K562 (cell line): Measurements from ENCODE around the gene BANK1. TPM values are rescaled to one million over a fixed set of nuclear protein-coding genes. Genes with fewer than 3 reads are reported as not detected.

Experiments
- ATAC-seq: fragments of 200-7000 bp; cut with Tn5 transposase; 3 replicates; pipeline ENCODE4 v1.9.1; 2020; ENCODE audit warnings: moderate library complexity
- BruUV-seq: library from RNA; stranded (reverse); fragments of 400-500 nt; replicated peaks from 2 replicates; lab custom pipeline; 2021; lab: Mats Ljungman, UMichigan
- CTCF ChIA-PET: fragments of 300-600 bp; formaldehyde crosslinking; extraction: SDS; loops from one replicate; lab custom pipeline; 2021; ENCODE audit warnings: low intra/inter-chr PET ratio; lab: Yijun Ruan, JAX
- POLR2A ChIA-PET: fragments of 300-600, 350-650 bp; sonication (Branson Sonifier 250); formaldehyde crosslinking; extraction: SDS; loops from one replicate; lab custom pipeline; 2021; ENCODE audit warnings: antibody characterized with exemption, inconsistent platforms; lab: Yijun Ruan, JAX
- DNase-seq, 4 experiments: peaks; one replicate each; pipeline versions ENCODE4 v3.0.0 to v3.0.0-alpha.2; 2011 to 2018; ENCODE audit warnings: low spot score in 3 of 4, mixed read lengths in 3 of 4; ENCODE audit errors: extremely low read depth in 1 of 4
- FAIRE-seq: peaks from 2 replicates; lab custom pipeline; 2011; peaks lifted over from hg19 to GRCh38; lab: Jason Lieb, UNC
- H2AFZ ChIP-seq: 2 replicates; pipeline ENCODE4 v1.6.0; 2011; ENCODE audit warnings: low read depth, low read length, control low read depth, inconsistent platforms
- H3K27ac ChIP-seq: fragments of 200-600 bp; 3 replicates; pipeline ENCODE4 v1.8.0; 2011; ENCODE audit warnings: low read depth, mild to moderate bottlenecking, control low read depth, inconsistent platforms, low read length, moderate library complexity, mixed read lengths; ENCODE audit errors: extremely low read depth
- H3K27me3 ChIP-seq, 2 experiments: fragments of 300-600 bp in 1 of 2; 2 replicates in 1 of 2; 3 replicates in 1 of 2; pipeline versions ENCODE4 v1.6.0 to v1.8.0; 2011; ENCODE audit warnings: inconsistent platforms in 2 of 2, low read length in 2 of 2, mild to moderate bottlenecking in 1 of 2, mixed read lengths in 1 of 2, moderate library complexity in 1 of 2; ENCODE audit not compliant: control insufficient read depth in 2 of 2, insufficient read depth in 2 of 2
- H3K36me3 ChIP-seq: fragments of 300-600 bp; 3 replicates; pipeline ENCODE4 v1.8.0; 2011; ENCODE audit warnings: mild to moderate bottlenecking, low read length, inconsistent platforms; ENCODE audit not compliant: control insufficient read depth, insufficient read depth
- H3K4me1 ChIP-seq, 2 experiments: fragments of 200-600 bp in 1 of 2; replicated peaks in 1 of 2; 2 replicates in 1 of 2; 3 replicates in 1 of 2; pipeline versions ENCODE4 v1.5.1 to v1.8.0; 2011; ENCODE audit warnings: inconsistent platforms in 2 of 2, low read length in 2 of 2, mild to moderate bottlenecking in 1 of 2, mixed read lengths in 1 of 2, moderate library complexity in 1 of 2; ENCODE audit not compliant: control insufficient read depth in 2 of 2, insufficient read depth in 2 of 2
- H3K4me2 ChIP-seq: 2 replicates; pipeline ENCODE4 v1.6.1; 2011; ENCODE audit warnings: low read length, control low read depth, inconsistent platforms, mixed read lengths; ENCODE audit not compliant: insufficient read depth
- H3K4me3 ChIP-seq: fragments of 200-600 bp; sonication (generic), shearing (Covaris generic); 2 replicates; pipeline ENCODE4 v1.5.1; 2016; ENCODE audit warnings: control low read depth, inconsistent platforms
- H3K79me2 ChIP-seq: fragments of 200-600 bp; 3 replicates; pipeline ENCODE4 v1.8.0; 2011; ENCODE audit warnings: low read length, inconsistent platforms; ENCODE audit not compliant: control insufficient read depth, insufficient read depth
- H3K9ac ChIP-seq, 2 experiments: 2 replicates each; pipeline versions ENCODE4 v1.6.0 to v1.6.1; 2011; ENCODE audit warnings: low read depth in 2 of 2, low read length in 2 of 2, control low read depth in 1 of 2, inconsistent platforms in 1 of 2, mild to moderate bottlenecking in 1 of 2, mixed read lengths in 1 of 2; ENCODE audit not compliant: insufficient read depth in 1 of 2
- H3K9me1 ChIP-seq: one replicate; pipeline ENCODE4 v1.6.0; 2011; ENCODE audit warnings: inconsistent platforms, mild to moderate bottlenecking, low read length, moderate library complexity; ENCODE audit not compliant: control insufficient read depth, insufficient read depth
- H3K9me3 ChIP-seq: replicated peaks from 2 replicates; pipeline ENCODE4 v1.5.1; 2011; ENCODE audit warnings: low read depth, low read length, inconsistent platforms; ENCODE audit not compliant: control insufficient read depth, insufficient read depth
- H4K20me1 ChIP-seq: replicated peaks from 2 replicates; pipeline ENCODE4 v1.6.1; 2011; ENCODE audit warnings: low read length, inconsistent platforms, mixed read lengths; ENCODE audit not compliant: control insufficient read depth, insufficient read depth
- ARID2 ChIP-seq: fragments of 450-650 bp; IDR thresholded peaks from 2 replicates; pipeline ENCODE4 v1.6.1; 2017; ENCODE audit warnings: antibody characterized with exemption, mild to moderate bottlenecking
- CHCHD3 ChIP-seq: fragments of 250-450 bp; sonication (Bioruptor Pico); IDR thresholded peaks from 2 replicates; pipeline ENCODE4 v2.1.2; 2022; ENCODE audit warnings: mild to moderate bottlenecking
- DLX4 ChIP-seq: fragments of 250-450 bp; sonication (Bioruptor Pico); IDR thresholded peaks from 2 replicates; pipeline ENCODE4 v1.6.1; 2021; ENCODE audit warnings: mild to moderate bottlenecking
- FOXJ2 ChIP-seq: fragments of 200-800 bp; sonication (Bioruptor generic); IDR thresholded peaks from 2 replicates; pipeline ENCODE4 v1.6.1; 2016; ENCODE audit warnings: missing genetic modification characterization, missing compliant biosample characterization
- MYC ChIP-seq, 2 experiments: fragments of 250-450 bp in 1 of 2; sonication (Bioruptor Pico) in 1 of 2; IDR thresholded peaks; 2 replicates each; pipeline versions ENCODE4 v1.5.1 to v1.6.1; 2012 to 2021; ENCODE audit warnings: low read depth in 2 of 2, borderline replicate concordance in 1 of 2, improper control_type of control experiment in 1 of 2, low read length in 1 of 2, mild to moderate bottlenecking in 1 of 2, moderate library complexity in 1 of 2
- NR4A1 ChIP-seq, 2 experiments: fragments of 250-450 bp in 1 of 2; fragments of 450-650 bp in 1 of 2; sonication (Bioruptor Pico) in 1 of 2; IDR thresholded peaks; 2 replicates each; pipeline versions ENCODE4 v1.4.0 to v1.6.1; 2016 to 2020; ENCODE audit warnings: mild to moderate bottlenecking in 2 of 2, missing compliant biosample characterization in 1 of 2, missing genetic modification characterization in 1 of 2, moderate library complexity in 1 of 2
- PCBP1 ChIP-seq: fragments of 200-400 bp; formaldehyde crosslinking; IDR thresholded peaks from 2 replicates; pipeline ENCODE4 v1.6.1; 2018; ENCODE audit warnings: mild to moderate bottlenecking, low read depth, low read length; ENCODE audit not compliant: poor library complexity, severe bottlenecking
- PHB2 ChIP-seq: fragments of 450-650 bp; IDR thresholded peaks from 2 replicates; pipeline ENCODE4 v1.6.1; 2017; ENCODE audit warnings: low read depth
- PML ChIP-seq: IDR thresholded peaks from 2 replicates; pipeline ENCODE4 v1.6.1; 2012; ENCODE audit warnings: low read length, inconsistent platforms
- PTTG1 ChIP-seq: fragments of 450-650 bp; IDR thresholded peaks from 2 replicates; pipeline ENCODE4 v1.6.1; 2016; ENCODE audit warnings: low read depth, mild to moderate bottlenecking, missing genetic modification characterization, missing compliant biosample characterization
- RCOR1 ChIP-seq, 2 experiments: IDR thresholded peaks; 2 replicates each; pipeline ENCODE4 v1.6.1; 2012; ENCODE audit warnings: low read depth in 2 of 2, low read length in 2 of 2, borderline replicate concordance in 1 of 2, improper control_type of control experiment in 1 of 2
- SIRT6 ChIP-seq: IDR thresholded peaks from one replicate; pipeline ENCODE4 v1.6.1; 2012; ENCODE audit warnings: low read depth, mild to moderate bottlenecking, control low read depth, inconsistent platforms, low read length, moderate library complexity
- SMAD1 ChIP-seq: fragments of 150-350 bp; IDR thresholded peaks from 2 replicates; pipeline ENCODE4 v1.6.1; 2014; ENCODE audit warnings: low read length, low read depth; ENCODE audit not compliant: partially characterized antibody
- SRSF1 ChIP-seq: fragments of 200-400 bp; formaldehyde crosslinking; IDR thresholded peaks from 2 replicates; pipeline ENCODE4 v1.6.1; 2017; ENCODE audit warnings: mild to moderate bottlenecking, low read depth, low read length, moderate library complexity
- THRA ChIP-seq: fragments of 450-650 bp; IDR thresholded peaks from 2 replicates; pipeline ENCODE4 v1.6.1; 2017; ENCODE audit warnings: mild to moderate bottlenecking, moderate library complexity
- YY1 ChIP-seq, 3 experiments: IDR thresholded peaks; 2 replicates each; pipeline ENCODE4 v1.6.1; 2011; ENCODE audit warnings: low read length in 2 of 3, mild to moderate bottlenecking in 2 of 3, moderate library complexity in 2 of 3, borderline replicate concordance in 1 of 3, control low read depth in 1 of 3, low read depth in 1 of 3; ENCODE audit not compliant: insufficient read depth in 3 of 3, insufficient replicate concordance in 2 of 3, control insufficient read depth in 1 of 3, insufficient read length in 1 of 3; ENCODE audit errors: extremely low read depth in 1 of 3
- ZNF174 ChIP-seq: fragments of 250-450 bp; sonication (Bioruptor Pico); IDR thresholded peaks from 2 replicates; pipeline ENCODE4 v1.4.0; 2020; ENCODE audit warnings: mild to moderate bottlenecking
- ZNF217 ChIP-seq: sonication (generic); formaldehyde crosslinking; IDR thresholded peaks from 2 replicates; pipeline ENCODE4 v1.8.0; 2022; ENCODE audit warnings: mild to moderate bottlenecking, missing genetic modification reagents
- ZNF253 ChIP-seq: fragments of 250-450 bp; sonication (Bioruptor Pico); conservative IDR thresholded peaks from 2 replicates; pipeline ENCODE4 v1.6.1; 2021; ENCODE audit warnings: mild to moderate bottlenecking
- ZNF311 ChIP-seq: fragments of 250-450 bp; sonication (Bioruptor Pico); IDR thresholded peaks from 2 replicates; pipeline ENCODE4 v1.4.0; 2020; ENCODE audit warnings: mild to moderate bottlenecking, moderate library complexity
- WGBS: fragments of 100-300 bp; shearing (Covaris generic); methylation state at CpG from one replicate; pipeline ENCODE4 v1.1.6; 2016; ENCODE audit warnings: low coverage, mixed read lengths; ENCODE audit not compliant: insufficient coverage; ENCODE audit errors: missing lambda C conversion rate; 5-methylcytosine and 5-hydroxymethylcytosine counted together
- in situ Hi-C: fragments of 300-500 bp; cut with MboI; formaldehyde crosslinking; loops from 4 replicates; pipeline ENCODE4 v1.15.0; 2018; ENCODE audit warnings: inconsistent platforms, mixed read lengths
- intact Hi-C: fragments of 100-400 bp; cut with micrococcal nuclease; formaldehyde crosslinking; loops from 2 replicates; pipeline ENCODE4 v1.14.2; 2022
- polyA plus RNA-seq, 8 experiments: library from polyadenylated mRNA; depleted of rRNA in 4 of 8; stranded (reverse) in 5 of 8; unstranded in 3 of 8; fragments of >200 nt; fragmentation: Nextera tagmentation in 2 of 8; fragmentation: Illumina TruSeq in 1 of 8; extraction: Ambion mirVana in 2 of 8; extraction: Trizol in 1 of 8; gene quantifications; 2 replicates each; pipeline versions ENCODE4 v1.2.1 to v1.2.3, GENCODE V29; 2011 to 2014; ENCODE audit warnings: inconsistent platforms in 1 of 8, missing spikeins in 1 of 8
- total RNA-seq, 7 experiments: library from RNA; depleted of rRNA in 6 of 7; stranded (reverse); fragments of >200 nt in 6 of 7; fragmentation: Illumina TruSeq in 2 of 7; extraction: Trizol in 2 of 7; gene quantifications; 2 replicates each; pipeline versions ENCODE4 v1.2.1 to v1.2.3, GENCODE V29; 2011 to 2021; ENCODE audit warnings: low replicate concordance in 1 of 7

Gene BANK1
- total and polyA plus RNA-seq, 9 of the 15 experiments (the other 6 are each of a cell fraction or from before 2014, with no cell fraction given): not detected

GRCh38 chr4:101762025-101762424 is 28.5 kb upstream of the BANK1 start (continued):
- TF ChIP-seq DLX4 (CRISPR knock-in tag): no peak
- TF ChIP-seq ZNF253 (CRISPR knock-in tag): no peak
- no peak for TF ChIP-seq FOXJ2 (tag)
- TF ChIP-seq YY1 (IDR thresholded peaks at IDR 0.05; ENCODE audit: borderline replicate concordance in 1 of 3, control insufficient read depth in 1 of 3, extremely low read depth in 1 of 3, insufficient read depth in 3 of 3, insufficient read length in 1 of 3, insufficient replicate concordance in 2 of 3, low read depth in 1 of 3, low read length in 2 of 3): no peak
- no peak for TF ChIP-seq PTTG1 (tag)
- TF ChIP-seq PHB2: no peak
- TF ChIP-seq ZNF217 (CRISPR knock-in tag): no peak
- TF ChIP-seq, all 486 proteins: peak for 0

- ATAC-seq (no peak), DNase-seq (no peak), FAIRE-seq (no peak)
- Histone ChIP-seq H3K27me3 (no peaks in the 10 kb centered on the region), H3K9me1 (no peaks in the 10 kb centered on the region), H3K4me3 (no peak overlapping the region), H4K20me1 (no peaks in the 10 kb centered on the region), H3K27ac (no peak overlapping the region), H3K9me3 (no peaks in the 10 kb centered on the region), H2AFZ (no peak overlapping the region), H3K36me3 (no peaks in the 10 kb centered on the region), H3K4me1 (no peaks in the 10 kb centered on the region), H3K79me2 (no peaks in the 10 kb centered on the region), H3K4me2 (no peak overlapping the region), H3K9ac (no peak overlapping the region)
- POLR2A ChIA-PET: no interaction called here
- intact Hi-C loops (no loop called here), in situ Hi-C loops (no loop called here)
- CTCF ChIA-PET: no interaction called here
- 3% methylated on average over 2 of the region's 2 CpGs for WGBS
- no TSS peak for BruUV-seq
- TF ChIP-seq THRA (no peak), NR4A1 (CRISPR knock-in tag; IDR thresholded peaks at IDR 0.05) (no peak), NR4A1 (tag; IDR thresholded peaks at IDR 0.05) (no peak), ZNF174 (CRISPR knock-in tag) (no peak), RCOR1 (IDR thresholded peaks at IDR 0.05; ENCODE audit: borderline replicate concordance in 1 of 2, low read depth in 2 of 2, low read length in 2 of 2) (no peak), CHCHD3 (CRISPR knock-in tag) (no peak), ZNF311 (CRISPR knock-in tag) (no peak), ARID2 (no peak), MYC (IDR thresholded peaks at IDR 0.05; ENCODE audit: low read depth, low read length) (no peak), MYC (CRISPR knock-in tag; IDR thresholded peaks at IDR 0.05; ENCODE audit: borderline replicate concordance, low read depth) (no peak), SRSF1 (no peak), PML (no peak), ZNF217 (CRISPR knock-in tag) (no peak), SIRT6 (no peak), PCBP1 (no peak), SMAD1 (no peak)
Measured at GRCh38 chr4:101762534-101762933, 28.0 kb upstream of the BANK1 start.
